ENCODE measurements around the gene CTDSPL. TPM values are rescaled to one million over a fixed set of nuclear protein-coding genes. Genes with fewer than 3 reads are reported as not detected.

Gene CTDSPL
- polyA plus RNA-seq, 1 experiment = 40.4 TPM

DNA sequence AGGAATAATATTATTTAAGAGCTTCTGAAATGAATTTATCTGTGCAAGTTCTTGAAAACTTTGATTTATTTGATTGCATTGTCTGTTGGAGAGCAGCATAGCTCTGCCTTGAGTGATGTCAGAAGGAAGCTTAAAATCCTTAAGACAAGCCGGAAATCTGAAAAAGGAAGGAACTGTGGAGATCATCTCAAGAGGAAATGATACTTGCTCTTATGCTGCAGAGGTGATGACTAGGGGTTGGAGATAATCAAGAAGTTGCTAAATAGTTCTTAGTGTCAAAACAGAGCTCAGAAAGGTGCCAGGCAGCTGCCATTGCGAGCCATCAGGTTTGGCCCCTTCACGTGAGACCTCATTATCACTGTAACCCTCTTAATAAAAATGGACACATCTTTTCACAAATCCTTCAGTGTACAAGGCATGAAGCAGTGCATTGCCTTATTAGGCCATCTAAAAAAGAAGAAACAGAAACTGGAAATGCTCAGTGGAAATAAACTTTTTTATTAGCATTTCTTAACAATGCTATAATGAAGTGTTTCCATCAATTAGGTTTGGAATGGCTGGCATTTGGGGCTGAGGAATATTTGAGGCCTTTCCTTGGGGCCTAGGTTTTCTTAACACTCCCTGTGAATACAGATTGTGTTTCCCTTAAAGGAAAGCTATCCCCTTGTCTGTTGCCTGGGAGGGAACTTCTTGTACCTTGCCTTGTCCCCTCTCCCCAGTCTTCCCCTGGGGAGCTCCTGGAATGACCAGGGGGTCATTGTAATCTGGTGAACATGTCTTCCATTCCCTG, 94.4 kb downstream of the CTDSPL start:
- POLR2A ChIA-PET = no interaction called here
- TF ChIP-seq, protein P1, sequence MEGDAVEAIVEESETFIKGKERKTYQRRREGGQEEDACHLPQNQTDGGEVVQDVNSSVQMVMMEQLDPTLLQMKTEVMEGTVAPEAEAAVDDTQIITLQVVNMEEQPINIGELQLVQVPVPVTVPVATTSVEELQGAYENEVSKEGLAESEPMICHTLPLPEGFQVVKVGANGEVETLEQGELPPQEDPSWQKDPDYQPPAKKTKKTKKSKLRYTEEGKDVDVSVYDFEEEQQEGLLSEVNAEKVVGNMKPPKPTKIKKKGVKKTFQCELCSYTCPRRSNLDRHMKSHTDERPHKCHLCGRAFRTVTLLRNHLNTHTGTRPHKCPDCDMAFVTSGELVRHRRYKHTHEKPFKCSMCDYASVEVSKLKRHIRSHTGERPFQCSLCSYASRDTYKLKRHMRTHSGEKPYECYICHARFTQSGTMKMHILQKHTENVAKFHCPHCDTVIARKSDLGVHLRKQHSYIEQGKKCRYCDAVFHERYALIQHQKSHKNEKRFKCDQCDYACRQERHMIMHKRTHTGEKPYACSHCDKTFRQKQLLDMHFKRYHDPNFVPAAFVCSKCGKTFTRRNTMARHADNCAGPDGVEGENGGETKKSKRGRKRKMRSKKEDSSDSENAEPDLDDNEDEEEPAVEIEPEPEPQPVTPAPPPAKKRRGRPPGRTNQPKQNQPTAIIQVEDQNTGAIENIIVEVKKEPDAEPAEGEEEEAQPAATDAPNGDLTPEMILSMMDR (IDR thresholded peaks at IDR 0.05; ENCODE audit: low read depth, low read length) = no peak
- Histone ChIP-seq H3K27ac (ENCODE audit: low read depth, low read length) (no peak overlapping the region), H3K9me3 (ENCODE audit: control insufficient read depth, insufficient read depth, low read length) (no peaks in the 10 kb centered on the region), H3K27me3 (ENCODE audit: control insufficient read depth, insufficient read depth, low read length) (no peaks in the 10 kb centered on the region), H3K4me3 (ENCODE audit: low read depth, low read length) (no peak overlapping the region)
- no peak for DNase-seq (ENCODE audit: low read depth, low spot score)
- CTCF ChIA-PET = interaction anchor here (2.5 to 5.4 kb wide), 3 partner anchors 11 to 101 kb away, joined by 9 to 30 read pairs (median 14); no protein-coding TSS in a partner anchor

DNA sequence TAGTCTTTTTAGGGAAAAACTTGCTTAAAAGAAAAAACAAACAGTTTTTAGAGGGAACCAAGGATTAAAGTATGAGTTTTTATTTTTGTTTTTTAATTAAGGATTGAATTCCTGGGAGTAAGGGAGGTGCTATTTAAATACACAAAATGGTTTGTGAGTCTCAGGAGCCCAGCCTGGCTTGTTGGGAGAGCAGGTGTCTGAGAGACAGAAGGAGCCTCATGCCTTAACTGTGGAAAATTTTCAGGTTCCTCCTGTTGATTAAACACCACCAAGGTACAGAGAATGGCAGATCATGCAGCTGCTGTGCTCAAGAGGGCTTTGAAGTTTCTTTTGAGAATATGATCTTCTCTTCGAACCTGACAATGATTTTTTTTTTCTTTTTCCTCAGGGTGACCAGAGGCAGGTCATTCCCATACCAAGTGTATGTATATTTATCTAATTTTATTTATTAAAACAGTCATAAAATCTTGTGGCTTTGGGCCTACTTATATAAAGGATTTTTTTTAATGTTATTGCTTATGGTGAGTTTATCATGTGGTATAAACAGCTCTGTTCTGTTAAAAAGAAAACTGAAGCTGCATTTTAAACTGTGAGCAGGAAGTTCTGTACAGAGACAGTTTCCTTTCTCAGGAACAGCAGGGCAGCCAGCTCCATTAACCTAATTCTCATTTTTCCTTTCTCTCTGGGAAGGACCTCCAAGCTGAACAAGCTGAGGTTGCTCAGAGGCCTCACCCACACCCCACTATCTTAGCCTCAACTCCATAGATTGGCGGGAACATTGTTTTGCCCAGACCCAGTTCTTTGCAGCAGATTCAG, 95.3 kb downstream of the CTDSPL start:
- H3K4me3 ChIP-seq (ENCODE audit: low read depth, low read length) = no peak overlapping the region
- TF ChIP-seq, protein P1 (IDR thresholded peaks at IDR 0.05; ENCODE audit: low read depth, low read length) = no peak
- no peaks in the 10 kb centered on the region for H3K27me3 ChIP-seq (ENCODE audit: control insufficient read depth, insufficient read depth, low read length)
- CTCF ChIA-PET = interaction anchor here (1.0 to 5.4 kb wide), 4 partner anchors 10 to 102 kb away, joined by 3 to 30 read pairs (median 8); no protein-coding TSS in a partner anchor
- H3K9me3 ChIP-seq (ENCODE audit: control insufficient read depth, insufficient read depth, low read length) = no peaks in the 10 kb centered on the region
- DNase-seq (ENCODE audit: low read depth, low spot score) = no peak
- no peak overlapping the region for H3K27ac ChIP-seq (ENCODE audit: low read depth, low read length)
- POLR2A ChIA-PET = no interaction called here

DNA sequence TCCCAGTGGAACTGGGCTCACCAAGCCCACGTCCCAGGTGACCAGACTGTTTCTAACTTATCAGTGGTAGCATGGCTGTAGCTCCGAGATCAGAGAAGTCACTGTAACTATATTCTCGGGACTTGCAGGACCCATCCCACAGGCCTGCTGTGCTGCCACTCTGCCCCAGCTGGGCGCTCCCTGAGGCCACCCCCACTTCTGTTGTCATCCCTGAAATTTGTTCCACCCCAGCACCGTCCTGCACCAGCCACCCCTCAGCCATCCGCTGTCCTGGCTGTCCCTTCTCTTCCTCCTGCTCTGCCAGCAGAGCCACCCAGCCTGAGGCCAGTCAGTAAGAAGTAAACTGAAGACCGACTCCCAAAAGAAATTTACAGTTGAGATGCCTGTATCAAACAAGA, 95.9 kb downstream of the CTDSPL start:
- POLR2A ChIA-PET = no interaction called here

DNA sequence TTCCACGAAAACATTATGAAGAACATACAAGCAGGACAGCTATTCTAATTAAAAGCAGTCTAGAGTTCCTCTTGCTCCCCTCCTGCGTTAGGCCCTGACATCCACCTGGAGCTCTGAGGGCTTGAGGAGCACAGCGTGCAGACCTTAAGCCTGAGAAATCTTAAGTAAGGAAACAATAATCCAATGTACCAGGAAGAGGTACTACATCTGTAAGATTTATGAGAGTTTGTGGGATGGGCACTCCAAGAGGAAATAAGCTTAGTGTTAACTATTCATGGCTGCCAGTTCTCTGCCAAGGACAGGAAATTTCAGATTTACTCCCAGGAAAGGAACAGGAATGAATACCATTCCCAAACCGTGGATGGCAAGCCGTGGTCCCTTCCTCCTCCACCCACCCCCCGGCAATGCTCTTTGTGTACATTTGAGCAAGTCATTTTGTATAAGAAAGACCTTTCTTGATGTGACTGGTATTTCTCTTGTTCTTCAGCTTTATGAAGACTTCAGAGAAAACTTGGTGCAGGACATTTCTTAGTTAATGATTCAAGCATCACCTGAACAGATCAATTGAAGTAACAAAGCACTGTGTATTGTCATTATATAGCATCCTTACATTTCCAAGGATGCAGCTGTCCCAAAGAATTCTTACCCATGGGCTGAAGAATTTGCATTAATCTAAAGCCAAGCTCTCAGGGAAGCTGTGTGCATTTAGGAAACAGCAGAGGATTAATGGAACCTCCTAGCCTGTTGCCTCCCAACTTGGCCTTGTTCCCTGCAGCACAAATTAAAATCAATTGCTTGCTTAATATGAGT, 100.1 kb downstream of the CTDSPL start:
- TF ChIP-seq, protein P1 (IDR thresholded peaks at IDR 0.05; ENCODE audit: low read depth, low read length) = no peak
- ChIA-PET POLR2A (no interaction called here), CTCF (interaction anchor here (0.9 to 10.9 kb wide), 7 partner anchors 8 to 106 kb away, joined by 3 to 241 read pairs (median 4); no protein-coding TSS in a partner anchor)
- Histone ChIP-seq H3K4me3 (ENCODE audit: low read depth, low read length) (no peak overlapping the region), H3K27me3 (ENCODE audit: control insufficient read depth, insufficient read depth, low read length) (no peaks in the 10 kb centered on the region), H3K9me3 (ENCODE audit: control insufficient read depth, insufficient read depth, low read length) (no peaks in the 10 kb centered on the region), H3K27ac (ENCODE audit: low read depth, low read length) (no peak overlapping the region)
- DNase-seq (ENCODE audit: low read depth, low spot score) = no peak

More for the DNA sequence above, 95.9 kb downstream of the CTDSPL start:
- no peaks in the 10 kb centered on the region for H3K27me3 ChIP-seq (ENCODE audit: control insufficient read depth, insufficient read depth, low read length)
- TF ChIP-seq, protein P1 (IDR thresholded peaks at IDR 0.05; ENCODE audit: low read depth, low read length) = no peak
- CTCF ChIA-PET = interaction anchor here (1.0 to 5.4 kb wide), 4 partner anchors 10 to 102 kb away, joined by 3 to 30 read pairs (median 8); no protein-coding TSS in a partner anchor
- H3K4me3 ChIP-seq (ENCODE audit: low read depth, low read length) = no peak overlapping the region
- H3K27ac ChIP-seq (ENCODE audit: low read depth, low read length) = no peak overlapping the region
- no peak for DNase-seq (ENCODE audit: low read depth, low spot score)
- H3K9me3 ChIP-seq (ENCODE audit: control insufficient read depth, insufficient read depth, low read length) = no peaks in the 10 kb centered on the region

Data from AG04450 (cell line).